ENCODE results near the gene VWA3A.

The VWA3A gene

DNA sequence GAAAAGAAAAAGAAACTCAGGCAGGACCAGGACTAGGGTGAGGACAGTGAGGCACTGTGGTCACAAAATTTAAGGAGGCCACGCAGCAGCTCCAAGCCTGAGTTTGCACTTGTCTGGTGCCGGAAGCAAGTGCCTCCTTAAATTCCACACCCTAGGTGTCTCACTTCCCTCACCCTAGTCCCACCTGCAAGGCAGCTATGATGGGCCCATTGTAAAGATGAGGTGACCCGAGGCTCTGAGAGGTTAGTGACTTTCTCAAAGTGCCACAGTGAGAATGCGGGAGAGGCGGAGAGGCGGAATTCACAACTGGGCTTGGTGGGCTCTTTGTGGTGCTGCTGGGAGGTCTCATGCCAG lies 92.3 kb downstream of the VWA3A start:
- DNase-seq = no peak

DNA sequence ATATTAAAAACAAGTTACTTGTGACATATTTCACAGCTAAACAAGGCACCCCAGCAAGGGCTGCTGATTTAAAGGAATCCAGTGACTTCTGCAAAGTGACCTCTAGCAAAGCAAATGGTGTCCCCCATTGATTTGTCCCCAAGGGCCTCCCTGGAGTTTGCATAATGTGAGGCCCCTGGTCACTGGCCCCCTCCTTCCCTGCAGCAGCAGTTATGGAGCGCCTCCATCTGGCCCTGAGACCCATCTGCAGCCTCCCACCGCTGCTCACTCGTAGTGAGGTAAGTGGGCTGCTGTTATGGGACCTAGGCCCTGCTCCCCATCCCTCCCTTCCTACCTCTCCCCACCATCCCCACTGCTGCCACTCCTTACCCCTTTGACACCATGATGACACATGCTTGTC lies 94.2 kb downstream of the VWA3A start:
- peak in 1 of 2 experiments; percentile 25 for DNase-seq

DNA sequence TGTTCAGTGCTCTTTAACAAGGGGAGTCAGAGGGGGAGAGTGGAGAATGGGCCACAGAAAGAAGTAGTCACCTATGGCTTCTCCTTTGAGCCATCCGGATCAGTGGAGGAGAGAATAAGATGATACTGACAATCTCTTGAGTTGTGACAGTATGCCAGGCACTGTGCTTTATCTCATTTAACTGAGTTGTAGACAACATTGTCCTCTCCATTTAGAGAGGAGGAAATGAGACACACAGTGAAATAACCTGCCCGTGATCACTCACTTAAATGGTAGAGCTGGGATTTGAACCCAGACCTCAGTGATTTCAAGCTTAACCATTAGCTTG lies 95.9 kb downstream of the VWA3A start:
- DNase-seq = no peak

DNA sequence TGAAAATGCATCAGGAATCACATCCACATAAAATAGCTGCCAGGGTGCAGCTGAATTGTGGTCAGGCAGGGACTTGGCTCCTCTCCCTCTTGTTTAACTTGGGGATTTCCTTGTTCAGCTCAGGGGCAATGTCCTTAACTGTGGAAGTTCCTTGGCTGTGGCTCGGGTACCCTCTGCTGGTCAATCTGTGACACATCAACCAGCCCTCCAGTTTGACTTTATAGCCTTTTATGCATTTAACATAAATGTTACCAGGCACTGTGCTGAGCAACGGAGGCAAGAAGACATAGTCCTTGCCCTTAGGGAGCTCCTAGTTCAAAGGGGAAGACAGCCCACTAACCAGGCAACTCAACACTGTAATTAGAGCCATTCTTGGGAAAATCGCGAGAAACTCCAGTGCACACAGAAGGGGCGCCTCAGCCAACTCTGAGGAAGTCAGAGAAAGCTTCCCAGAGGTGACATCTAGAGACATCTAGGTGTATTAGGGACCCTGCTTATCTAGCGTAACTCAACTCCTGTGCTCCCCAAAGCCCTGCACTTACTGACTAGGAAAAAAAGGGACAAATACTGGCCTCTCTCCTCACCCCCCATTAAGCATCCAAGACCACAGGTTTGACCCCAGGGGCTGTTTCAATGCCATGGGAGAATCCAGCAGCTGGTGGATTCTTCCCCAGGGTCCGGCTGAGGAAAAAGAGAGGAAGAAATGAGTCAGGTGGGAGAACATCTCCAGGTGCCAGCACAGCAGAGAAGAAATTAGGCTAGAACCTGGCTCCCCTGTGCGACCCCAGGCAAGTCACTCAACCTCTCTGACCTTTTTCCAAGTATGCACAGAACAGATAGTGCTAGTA lies 96.5 kb downstream of the VWA3A start:
- peak; percentile 66 to 72 for DNase-seq

DNA sequence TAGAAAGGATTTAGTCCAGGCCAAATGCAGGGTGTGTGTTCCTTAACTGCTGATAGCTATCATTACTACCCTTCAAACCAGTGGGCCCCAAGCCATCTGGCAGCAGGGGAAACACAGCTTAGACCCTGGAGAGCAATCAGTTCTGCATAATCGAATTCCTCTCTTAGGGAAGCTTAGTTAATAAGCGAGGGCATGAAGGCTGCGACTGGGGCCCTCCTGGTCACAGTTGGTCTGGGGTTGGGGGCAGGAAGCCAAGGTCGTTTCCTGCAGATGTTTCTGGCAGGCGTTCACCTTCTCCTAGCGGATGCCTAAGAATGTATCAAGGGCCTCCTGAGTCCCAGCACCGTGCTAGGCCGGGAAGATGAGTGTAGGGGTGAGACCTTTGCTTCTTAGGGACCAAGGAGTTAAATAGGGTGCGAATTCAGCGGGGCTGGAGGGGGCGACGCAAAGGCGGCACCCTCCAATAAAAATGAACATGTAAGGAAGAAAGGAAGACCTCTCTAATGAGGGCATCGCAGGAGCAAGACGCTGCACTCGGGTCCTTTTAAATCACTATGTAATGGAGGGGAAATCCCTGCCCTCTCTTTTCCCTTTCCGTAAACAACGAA lies 97.2 kb downstream of the VWA3A start:
- DNase-seq = no peak

DNA sequence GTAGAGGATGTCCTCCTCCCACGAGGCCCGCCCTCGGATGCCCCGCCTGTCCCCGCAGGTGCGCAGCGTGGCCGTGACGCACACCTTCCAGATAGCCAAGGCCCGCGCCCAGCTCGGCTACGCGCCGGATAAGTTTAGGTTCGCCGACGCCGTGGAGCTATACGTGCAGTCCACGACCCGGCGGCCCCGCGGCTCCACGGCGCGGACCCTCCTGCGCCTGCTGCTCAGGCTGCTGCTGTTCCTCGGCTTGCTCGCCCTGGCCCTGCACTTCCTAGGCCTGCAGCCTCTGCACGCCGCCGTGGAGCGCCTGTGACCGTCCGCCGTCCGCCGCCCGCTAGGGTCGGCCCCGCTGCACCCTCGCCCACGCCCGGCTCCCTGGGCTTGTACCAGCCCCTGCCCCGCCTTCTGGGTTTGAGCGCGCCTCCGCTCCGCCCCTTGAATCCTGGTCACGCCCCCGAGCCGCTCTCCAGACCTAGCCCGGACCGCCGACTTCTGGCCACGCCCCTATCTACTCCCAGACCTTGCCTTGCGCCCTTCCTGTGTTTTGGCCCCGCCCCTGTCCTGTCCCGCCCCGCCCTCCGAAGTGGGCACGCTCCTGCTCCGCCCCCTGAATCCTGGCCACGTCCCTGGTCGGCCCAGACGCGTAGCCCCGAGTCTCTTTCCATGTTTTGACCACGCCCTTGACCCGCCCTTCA lies 97.9 kb downstream of the VWA3A start:
- DNase-seq = peak; percentile 100

DNA sequence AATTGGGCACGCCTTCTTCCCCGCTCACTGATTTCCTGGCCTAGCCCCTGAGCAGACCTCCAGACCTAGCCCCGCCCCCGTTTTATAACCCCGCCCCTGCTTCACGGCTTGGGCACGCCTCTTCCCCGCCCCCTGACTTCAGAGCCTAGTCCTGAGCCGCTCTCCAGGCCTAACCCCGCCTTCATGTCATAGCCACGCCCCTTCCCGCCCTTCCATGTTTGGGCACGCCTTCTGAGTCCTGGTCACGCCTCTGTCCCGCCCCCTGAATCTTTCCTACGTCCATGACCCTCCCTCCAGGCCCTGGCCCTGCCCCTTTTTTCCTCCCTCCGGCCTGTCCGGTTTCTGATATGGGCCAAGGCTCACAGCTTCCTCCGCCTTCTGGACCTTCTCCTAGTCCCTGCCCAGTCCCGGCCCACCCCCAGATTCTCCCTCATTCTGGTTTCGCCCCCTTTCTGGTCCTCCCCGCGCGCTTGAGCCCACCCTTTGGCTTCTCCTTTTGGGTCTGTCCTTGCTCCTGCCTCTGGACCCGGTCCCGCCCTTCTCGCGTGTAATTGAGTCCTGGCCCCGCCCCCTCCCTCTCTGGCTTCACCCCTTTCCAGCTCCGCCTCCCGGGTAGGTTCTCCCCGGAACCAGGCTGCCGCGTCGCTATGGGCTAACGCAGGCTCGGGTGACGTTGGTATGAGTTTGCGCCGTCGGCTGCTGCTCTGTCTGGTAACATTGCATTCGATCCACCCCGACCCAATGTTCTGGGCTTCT lies 98.6 kb downstream of the VWA3A start:
- DNase-seq = peak; percentile 99

DNA sequence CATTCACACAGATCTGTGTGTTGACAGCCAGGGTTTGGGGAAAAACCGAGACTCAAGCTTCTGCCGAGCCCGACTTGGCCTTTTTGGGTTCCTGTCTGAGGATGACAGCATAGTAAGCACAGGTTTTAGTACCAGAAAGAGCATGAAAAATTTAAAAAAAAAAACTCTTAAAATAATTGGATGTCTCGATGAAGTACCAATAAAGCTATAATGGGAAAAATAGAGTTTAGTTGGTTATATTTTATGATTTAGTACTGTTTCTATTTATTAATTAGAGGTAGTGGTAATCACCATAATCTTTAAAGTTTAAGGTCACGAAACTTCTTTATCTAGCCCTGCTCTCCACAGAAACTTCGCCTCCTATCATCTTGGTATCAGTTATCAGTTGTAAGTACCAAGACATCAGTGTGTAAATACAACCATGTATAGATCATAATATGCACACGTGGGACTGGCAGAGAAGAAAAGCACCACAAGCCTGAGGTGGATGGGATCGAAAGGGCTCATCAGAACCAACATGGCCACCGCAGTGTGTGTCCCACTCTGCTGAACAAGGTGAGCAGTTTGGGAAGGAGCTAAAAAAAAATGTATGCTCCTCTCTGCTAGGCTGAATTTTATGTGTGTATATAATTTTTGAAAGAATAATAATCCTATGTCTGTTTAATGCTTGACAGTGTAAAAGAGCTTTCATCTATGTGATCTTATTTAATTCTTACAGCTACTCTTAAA lies 99.4 kb downstream of the VWA3A start:
- peak; percentile 43 to 48 for DNase-seq

DNA sequence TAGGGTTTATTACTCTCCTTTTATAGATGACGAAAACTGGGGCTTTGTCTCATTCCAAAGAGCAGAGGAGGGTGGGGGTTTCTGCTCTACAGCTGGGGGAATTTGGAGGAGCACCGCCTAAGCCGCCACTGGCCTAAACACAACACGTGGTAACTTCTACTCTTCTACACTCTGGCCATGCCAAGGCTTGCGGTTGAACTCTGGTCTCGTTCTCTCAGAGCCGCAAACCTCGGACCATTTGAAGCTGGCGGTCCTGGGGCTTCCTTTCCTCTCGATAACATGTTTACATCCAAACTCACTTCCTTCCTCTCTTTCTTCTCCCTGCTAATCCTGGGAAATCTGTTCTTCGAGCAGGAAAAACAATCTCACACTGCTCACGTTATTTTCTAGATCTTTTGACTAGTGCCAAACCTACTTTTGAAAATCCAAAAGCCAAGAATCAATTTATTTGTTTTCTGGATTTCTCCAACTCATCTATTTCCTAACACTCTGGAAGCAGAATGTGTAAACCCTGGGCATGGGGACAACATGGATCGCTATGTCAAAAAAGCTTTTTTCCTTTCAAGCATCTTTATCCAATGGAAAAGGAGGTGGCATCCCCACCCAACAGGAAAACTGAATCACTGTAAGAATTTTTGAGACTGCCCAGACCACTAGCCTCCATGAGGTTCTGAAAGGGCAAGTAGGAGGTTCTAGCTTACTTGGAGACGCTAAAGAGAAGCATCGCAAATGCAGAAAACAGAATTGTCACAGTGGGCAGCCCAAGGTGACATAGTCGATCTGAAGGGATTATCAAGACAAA lies 100.1 kb downstream of the VWA3A start:
- DNase-seq = peak; percentile 78 to 81

DNA sequence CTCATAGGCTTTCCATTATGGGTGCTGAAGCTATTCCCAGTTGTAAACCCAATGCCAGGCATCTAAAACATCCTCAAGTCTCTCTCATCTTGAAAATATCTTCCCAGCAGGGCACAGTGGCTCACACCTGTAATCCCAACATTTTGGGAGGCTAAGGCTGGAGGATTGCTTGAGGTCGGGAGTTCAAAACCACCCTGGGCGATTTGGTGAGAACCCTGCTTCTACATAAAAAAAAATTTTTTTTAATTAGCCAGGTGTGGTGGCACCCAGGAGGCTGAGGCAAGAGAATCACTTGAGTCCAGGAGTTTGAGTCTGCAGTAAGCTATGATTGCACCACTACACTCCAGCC lies 100.7 kb downstream of the VWA3A start:
- peak in 1 of 2 experiments; percentile 25 for DNase-seq

DNA sequence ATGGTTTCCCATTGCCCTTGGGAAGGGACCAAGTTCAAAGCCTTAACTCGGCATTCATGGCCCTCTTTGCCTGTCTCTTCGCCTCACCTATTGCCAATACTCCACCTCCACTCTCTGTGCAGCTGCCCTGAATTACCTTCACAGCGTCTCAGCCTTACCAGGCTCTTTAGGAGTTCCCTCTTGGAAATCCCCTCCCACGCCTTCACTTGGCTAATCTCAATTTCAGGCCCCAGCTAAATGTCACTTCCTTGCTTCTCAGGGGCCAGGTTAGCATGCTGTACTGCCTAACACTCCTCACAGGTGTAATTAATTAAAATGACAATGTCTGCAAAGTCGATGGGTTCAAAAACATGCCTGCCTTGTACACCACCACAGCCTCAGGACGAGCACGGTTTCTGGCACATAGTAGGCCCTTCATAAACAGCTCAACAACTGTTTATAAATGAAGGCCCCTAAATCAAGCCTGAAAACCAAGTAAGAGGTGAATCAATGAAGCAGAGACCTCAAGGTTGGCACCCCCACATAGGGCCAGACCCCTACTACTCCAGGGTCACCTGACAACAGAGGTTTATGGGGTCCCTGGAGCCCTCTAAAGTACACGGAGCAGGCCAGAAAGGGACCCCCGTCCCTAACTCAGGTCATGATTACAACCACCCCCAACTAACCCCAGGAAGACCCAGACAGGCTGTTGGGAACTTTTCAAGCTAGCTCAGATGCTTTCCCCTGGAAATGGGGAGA lies 102.5 kb downstream of the VWA3A start:
- peak; percentile 27 to 31 for DNase-seq

DNA sequence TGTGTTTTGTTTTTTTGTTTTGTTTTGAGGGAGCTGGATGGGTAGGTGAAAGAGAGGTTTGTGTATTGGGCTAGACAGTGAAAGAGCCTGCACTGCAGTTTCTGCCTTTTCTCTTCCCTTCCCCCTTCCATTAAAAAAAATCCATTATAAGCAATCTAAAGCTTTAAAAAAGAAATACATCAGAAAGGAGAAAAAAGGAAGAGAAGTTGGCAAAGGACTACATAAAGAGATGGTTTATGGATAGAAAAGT lies 103.0 kb downstream of the VWA3A start:
- no peak for DNase-seq

DNA sequence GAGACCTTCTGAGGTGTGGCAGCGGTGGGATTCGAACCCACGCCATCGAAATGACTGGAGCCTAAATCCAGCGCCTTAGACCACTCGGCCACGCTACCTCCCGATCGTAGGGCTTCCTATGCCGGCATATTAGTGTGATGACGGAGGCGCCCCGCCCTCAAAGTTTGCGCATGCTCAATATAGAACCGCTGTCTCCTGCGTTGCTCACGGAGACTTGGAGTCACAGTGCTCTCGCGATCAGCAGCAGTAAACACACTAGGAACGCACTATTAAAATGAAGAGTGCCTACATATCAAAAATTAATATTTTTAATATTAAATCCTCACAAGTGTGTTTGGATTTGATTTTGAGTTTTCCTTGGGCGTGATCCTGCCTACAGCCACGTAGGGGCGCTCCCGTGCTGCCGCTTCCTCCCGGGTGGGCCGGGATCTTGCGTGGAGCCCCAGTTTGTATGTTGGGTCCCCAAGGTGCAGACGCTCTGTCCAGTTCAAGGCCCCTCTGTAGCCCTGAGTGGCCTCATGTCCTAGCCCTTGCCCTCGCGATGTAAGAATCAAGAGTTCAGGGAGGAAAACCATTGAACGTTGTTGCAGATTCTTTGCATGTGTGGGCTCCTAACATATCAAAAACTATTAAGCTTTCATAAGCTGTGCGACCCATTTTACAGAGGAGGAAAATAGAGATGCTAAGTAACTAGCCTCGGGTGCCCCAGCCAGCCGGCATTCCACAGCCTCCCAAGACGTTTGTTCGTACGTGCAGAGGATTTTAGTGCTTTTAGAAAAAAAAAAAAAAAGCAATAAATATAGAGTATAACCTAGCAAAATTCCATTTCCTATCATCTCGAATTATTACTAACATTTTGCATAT lies 103.6 kb downstream of the VWA3A start:
- DNase-seq = peak; percentile 98

DNA sequence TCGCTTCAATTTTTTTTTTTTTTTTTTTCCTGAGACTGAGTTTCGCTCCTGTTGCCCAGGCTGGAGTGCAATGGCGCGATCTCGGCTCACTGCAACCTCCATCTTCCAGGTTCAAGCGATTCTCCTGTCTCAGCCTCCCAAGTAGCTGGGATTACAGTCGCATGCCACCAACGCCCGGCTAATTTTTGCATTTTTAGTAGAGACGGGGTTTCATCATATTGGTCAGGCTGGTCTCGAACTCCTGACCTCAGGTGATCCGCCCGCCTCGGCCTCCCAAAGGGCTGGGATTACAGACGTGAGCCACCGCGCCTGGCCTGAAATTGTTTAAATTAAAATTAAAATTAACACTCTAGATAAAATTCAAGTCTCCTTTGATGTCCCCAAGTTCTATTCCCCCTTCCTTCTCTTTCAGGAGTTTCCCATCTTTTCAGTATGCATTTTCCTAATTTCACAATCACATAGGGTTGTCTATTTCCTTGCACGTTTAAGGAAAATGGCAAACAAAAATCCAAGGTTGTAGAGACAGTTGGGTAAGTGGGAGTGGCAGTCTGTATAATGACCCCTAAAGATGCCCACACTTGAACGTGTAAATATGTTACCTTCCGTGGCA lies 104.3 kb downstream of the VWA3A start:
- DNase-seq = peak in 1 of 2 experiments; percentile 46

DNA sequence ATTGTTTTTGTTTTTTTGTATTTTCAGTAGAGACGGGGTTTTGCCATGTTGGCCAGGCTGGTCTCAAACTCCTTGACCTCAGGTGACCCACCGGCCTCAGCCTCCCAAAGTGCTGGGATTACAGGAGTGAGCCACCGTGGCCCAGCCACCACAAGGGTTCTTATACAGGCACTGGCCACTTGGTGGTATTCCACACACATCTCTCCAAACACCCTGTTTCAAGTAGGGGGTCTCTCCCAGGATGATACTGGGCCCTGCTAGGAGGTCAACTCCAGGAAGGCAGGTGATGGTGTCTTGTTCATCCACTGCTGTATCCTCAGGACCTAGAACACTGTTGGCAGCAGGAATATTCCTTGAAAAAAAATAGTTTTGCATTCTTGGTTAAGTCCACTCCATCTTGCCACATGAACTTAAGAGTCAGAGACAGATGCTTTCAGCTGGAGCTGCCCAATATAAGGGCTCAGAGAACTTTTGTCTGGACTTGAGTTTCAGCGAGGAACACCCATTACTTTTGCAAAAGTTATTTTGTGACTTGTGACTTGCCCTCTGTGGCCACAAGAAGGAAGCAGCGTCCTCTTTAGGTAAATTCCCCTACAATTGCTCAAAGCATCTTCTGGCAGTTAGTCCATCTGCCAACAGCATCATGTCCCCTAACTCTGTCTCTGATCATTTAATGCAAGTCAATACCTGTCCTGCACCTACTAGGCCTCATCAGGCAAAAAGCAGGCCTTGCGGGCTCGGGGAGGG lies 106.4 kb downstream of the VWA3A start:
- DNase-seq = no peak

DNA sequence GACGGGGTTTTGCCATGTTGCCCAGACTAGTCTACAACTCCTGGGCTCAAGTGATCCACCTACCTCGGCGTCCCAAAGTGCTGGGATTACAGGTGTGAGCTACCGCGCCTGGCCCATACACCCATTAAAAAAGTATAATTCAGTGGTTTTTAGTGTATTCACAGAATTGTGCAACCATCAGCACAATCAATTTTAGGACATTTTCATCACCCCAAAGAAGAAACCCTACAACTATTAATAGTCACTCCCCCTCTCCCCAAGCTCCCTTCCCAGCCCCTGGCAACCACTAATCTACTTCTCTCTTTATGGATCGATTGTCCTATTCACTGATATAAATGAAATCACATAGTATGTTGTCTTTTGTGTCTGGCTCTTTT lies 109.9 kb downstream of the VWA3A start:
- DNase-seq = no peak

DNA sequence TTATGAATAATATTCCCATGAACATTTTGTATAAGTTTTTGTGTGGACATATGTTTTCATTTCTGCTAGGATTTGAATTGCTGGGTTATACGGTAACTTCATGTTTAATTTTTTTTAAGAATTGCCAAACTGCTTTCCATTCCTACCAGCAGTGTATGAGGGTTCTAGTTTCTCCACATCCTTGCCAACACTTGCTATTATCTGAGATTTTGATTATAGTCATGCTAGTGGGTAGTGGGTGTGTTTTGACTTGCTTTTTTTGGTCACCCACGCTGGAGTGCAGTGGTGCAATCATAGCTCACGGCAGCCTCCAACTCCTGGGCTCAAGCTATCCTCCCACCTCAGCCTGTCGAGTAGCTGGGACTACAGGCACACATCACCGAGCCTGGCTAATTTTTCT lies 110.8 kb downstream of the VWA3A start:
- no peak for DNase-seq

DNA sequence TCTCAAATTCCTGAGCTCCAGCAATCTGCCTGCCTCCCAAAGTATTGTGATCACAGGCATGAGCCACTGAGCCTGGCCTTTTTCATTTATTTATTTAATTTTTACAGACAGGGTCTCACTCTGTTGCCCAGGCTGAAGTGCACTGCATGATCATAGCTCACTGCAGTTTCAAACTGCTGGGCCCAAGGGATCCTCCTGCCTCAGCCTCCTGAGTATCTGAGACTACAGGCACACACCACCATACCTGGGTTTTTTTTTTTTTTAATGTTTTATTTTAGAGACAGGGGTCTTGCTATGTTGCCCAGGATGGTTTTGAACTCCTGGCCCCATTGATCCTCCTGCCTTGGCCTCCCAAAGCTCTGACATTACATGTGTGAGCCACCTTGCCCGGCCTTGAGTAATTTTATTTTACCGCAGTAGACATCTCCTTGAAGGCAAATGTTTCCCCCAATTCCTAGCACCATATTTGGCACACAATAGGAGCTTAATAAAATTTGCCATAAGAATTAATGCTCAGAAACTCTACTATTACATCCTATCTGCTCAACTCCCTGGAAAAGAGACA lies 111.8 kb downstream of the VWA3A start:
- no peak for DNase-seq

DNA sequence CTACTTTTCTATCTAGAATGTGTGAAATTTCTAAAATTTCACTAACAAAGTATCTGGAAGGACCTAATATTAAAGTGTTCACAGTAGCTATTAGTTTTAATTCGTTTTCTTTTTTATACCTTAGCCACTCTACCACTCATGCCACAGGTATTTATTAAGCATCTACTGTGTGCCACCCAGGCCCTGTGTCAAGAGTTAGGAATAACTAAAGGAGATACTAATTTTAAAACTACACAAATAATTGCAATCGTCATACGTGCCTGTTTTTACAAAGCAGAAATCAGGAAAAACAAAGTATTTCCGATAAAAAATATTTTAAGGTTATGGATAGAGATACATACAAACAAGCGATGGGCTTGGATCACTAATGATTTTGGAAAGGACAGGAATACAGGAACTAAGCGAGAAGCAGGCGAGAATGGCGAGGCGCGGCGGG lies 113.3 kb downstream of the VWA3A start:
- DNase-seq = no peak
